Right atrium auricular region (tissue), 2 donors: ENCODE data around the gene NLRP14. TPM values are rescaled to one million over a fixed set of nuclear protein-coding genes. Genes with fewer than 3 reads are reported as not detected.

Experiments
- DNase-seq: peaks from one replicate; pipeline ENCODE4 v3.0.0-alpha.2; 2019; ENCODE audit warnings: low spot score
- H3K27ac ChIP-seq, 2 donors: fragments of 200-600 bp; sonication (generic); 1 replicate in 1 of 2; 2 replicates in 1 of 2; pipeline ENCODE4 v1.5.1; 2016 to 2019
- H3K27me3 ChIP-seq, 2 donors: fragments of 200-600 bp; sonication (generic); one replicate each; pipeline versions ENCODE4 v1.5.1 to v1.6.0; 2017 to 2019
- H3K36me3 ChIP-seq: fragments of 200-600 bp; sonication (generic); one replicate; pipeline ENCODE4 v1.5.1; 2016
- H3K4me1 ChIP-seq, 2 donors: fragments of 200-600 bp; sonication (generic); one replicate each; pipeline versions ENCODE4 v1.5.1 to v1.6.0; 2017 to 2019
- H3K4me3 ChIP-seq, 2 donors: fragments of 200-600 bp; sonication (generic); 1 replicate in 1 of 2; 2 replicates in 1 of 2; pipeline ENCODE4 v1.5.1; 2017 to 2019; ENCODE audit warnings: mild to moderate bottlenecking in 1 of 2, moderate library complexity in 1 of 2
- H3K9me3 ChIP-seq, 2 donors: fragments of 200-600 bp; sonication (generic); one replicate each; pipeline ENCODE4 v1.5.1; 2019
- CTCF ChIP-seq, 2 donors: fragments of 200-600 bp; sonication (generic); IDR thresholded peaks; one replicate each; pipeline ENCODE4 v1.5.1; 2019; ENCODE audit warnings: antibody characterized with exemption in 2 of 2
- total RNA-seq, 2 donors: library from RNA; depleted of rRNA; stranded (reverse); fragments of >200 nt; gene quantifications; one replicate each; pipeline ENCODE4 v1.1.0, GENCODE V29; 2016

The NLRP14 gene
- total RNA-seq, 2 donors from 2014 or later, result not detected

GRCh38 chr11:7032692-7033091, 12.4 kb downstream of the NLRP14 start:
- no peak overlapping the region for H3K27ac ChIP-seq
- no peak for DNase-seq

GRCh38 chr11:7034019-7034418, 13.7 kb downstream of the NLRP14 start:
- no peak for TF ChIP-seq CTCF (IDR thresholded peaks at IDR 0.05)
- Histone ChIP-seq H3K4me3 (no peak overlapping the region), H3K27me3 (no peaks in the 10 kb centered on the region), H3K36me3 (no peaks in the 10 kb centered on the region), H3K4me1 (no peaks in the 10 kb centered on the region), H3K27ac (no peak overlapping the region), H3K9me3 (no peaks in the 10 kb centered on the region)
- DNase-seq, result no peak

More at GRCh38 chr11:7032692-7033091, 12.4 kb downstream of the NLRP14 start:
- H3K36me3 ChIP-seq, result no peaks in the 10 kb centered on the region
- no peak for TF ChIP-seq CTCF (IDR thresholded peaks at IDR 0.05)
- H3K27me3 ChIP-seq, result no peaks in the 10 kb centered on the region
- H3K4me3 ChIP-seq, result no peak overlapping the region
- H3K4me1 ChIP-seq, result no peaks in the 10 kb centered on the region
- H3K9me3 ChIP-seq, result no peaks in the 10 kb centered on the region

- no peaks in the 10 kb centered on the region for H3K9me3 ChIP-seq
- no peak for DNase-seq
- TF ChIP-seq CTCF (IDR thresholded peaks at IDR 0.05), result no peak
These were observed 26.3 kb downstream of the NLRP14 start for GRCh38 chr11:7046474-7047175.

GRCh38 chr11:7050191-7050590, 29.9 kb downstream of the NLRP14 start:
- no peaks in the 10 kb centered on the region for H3K4me1 ChIP-seq
- no peak for TF ChIP-seq CTCF (IDR thresholded peaks at IDR 0.05)
- no peak overlapping the region for H3K27ac ChIP-seq
- no peak for DNase-seq
- H3K4me3 ChIP-seq, result no peak overlapping the region
- H3K9me3 ChIP-seq, result no peaks in the 10 kb centered on the region
- H3K27me3 ChIP-seq, result no peaks in the 10 kb centered on the region
- H3K36me3 ChIP-seq, result no peaks in the 10 kb centered on the region

More at GRCh38 chr11:7046474-7047175, 26.3 kb downstream of the NLRP14 start:
- H3K27me3 ChIP-seq, result no peaks in the 10 kb centered on the region
- H3K27ac ChIP-seq, result no peak overlapping the region
- H3K4me1 ChIP-seq, result no peaks in the 10 kb centered on the region
- H3K4me3 ChIP-seq, result no peak overlapping the region
- H3K36me3 ChIP-seq, result no peaks in the 10 kb centered on the region

- Histone ChIP-seq H3K27me3 (no peaks in the 10 kb centered on the region), H3K36me3 (no peaks in the 10 kb centered on the region), H3K4me1 (peaks cover 0 to 7% of the 10 kb centered on the region in 2 donors), H3K4me3 (no peak overlapping the region), H3K27ac (peak overlapping the region in 1 of 2 donors; percentile 38), H3K9me3 (no peaks in the 10 kb centered on the region)
- no peak for TF ChIP-seq CTCF (IDR thresholded peaks at IDR 0.05)
- DNase-seq, result no peak
These were observed 36.7 kb downstream of the NLRP14 start for GRCh38 chr11:7056828-7057513.
